HepG2 (cell line): ENCODE results near the gene ULK4. TPM values are rescaled to one million over a fixed set of nuclear protein-coding genes. Genes with fewer than 3 reads are reported as not detected.

Source experiments
- GATAD1 ChIP-seq: IDR thresholded peaks from 2 replicates; pipeline ENCODE4 v1.6.1; 2016; ENCODE audit warnings: missing genetic modification reagents, missing compliant biosample characterization
- ISL2 ChIP-seq: sonication (generic); formaldehyde crosslinking; IDR thresholded peaks from 2 replicates; pipeline ENCODE4 v1.5.0; 2020; ENCODE audit warnings: missing genetic modification reagents
- KLF15 ChIP-seq: sonication (generic); formaldehyde crosslinking; IDR thresholded peaks from 2 replicates; pipeline ENCODE4 v1.8.1; 2023; ENCODE audit warnings: borderline replicate concordance, mild to moderate bottlenecking, inconsistent platforms, missing genetic modification reagents, mixed read lengths
- KLF16 ChIP-seq, 2 experiments: sonication (generic) in 1 of 2; formaldehyde crosslinking in 1 of 2; IDR thresholded peaks; 2 replicates each; pipeline versions ENCODE4 v1.6.1 to v1.8.0; 2016 to 2023; ENCODE audit warnings: missing genetic modification reagents in 2 of 2, missing compliant biosample characterization in 1 of 2
- MBNL3 ChIP-seq: fragments of 250-450 bp; sonication (Bioruptor Pico); conservative IDR thresholded peaks from 2 replicates; pipeline ENCODE4 v1.8.0; 2022; ENCODE audit warnings: mild to moderate bottlenecking, inconsistent platforms
- NFYB ChIP-seq: sonication (generic); formaldehyde crosslinking; IDR thresholded peaks from 2 replicates; pipeline ENCODE4 v1.4.0; 2020; ENCODE audit warnings: missing genetic modification reagents
- ONECUT2 ChIP-seq: sonication (generic); formaldehyde crosslinking; IDR thresholded peaks from 2 replicates; pipeline ENCODE4 v1.4.0; 2020; ENCODE audit warnings: missing genetic modification reagents
- PHF5A ChIP-seq: IDR thresholded peaks from one replicate; pipeline ENCODE4 v1.6.1; 2018; ENCODE audit warnings: low read depth, missing genetic modification reagents; ENCODE audit not compliant: unreplicated experiment
- RBFOX2 ChIP-seq: fragments of 200-400 bp; formaldehyde crosslinking; IDR thresholded peaks from 2 replicates; pipeline ENCODE4 v1.6.1; 2017; ENCODE audit warnings: low read depth, mild to moderate bottlenecking, low read length
- RBM22 ChIP-seq: fragments of 200-400 bp; formaldehyde crosslinking; optimal IDR thresholded peaks from 2 replicates; pipeline ENCODE3; 2017; ENCODE audit warnings: mild to moderate bottlenecking, low read length, moderate library complexity
- TGIF2 ChIP-seq: IDR thresholded peaks from 2 replicates; pipeline ENCODE4 v1.6.1; 2016; ENCODE audit warnings: control low read depth, missing compliant biosample characterization
- ZNF350 ChIP-seq: sonication (generic); formaldehyde crosslinking; IDR thresholded peaks from 2 replicates; pipeline ENCODE4 v1.4.0; 2020; ENCODE audit warnings: mild to moderate bottlenecking, low read depth, missing genetic modification reagents, borderline replicate concordance
- ZNF563 ChIP-seq: sonication (generic); formaldehyde crosslinking; IDR thresholded peaks from 2 replicates; pipeline ENCODE4 v1.8.0; 2022; ENCODE audit warnings: mild to moderate bottlenecking, moderate library complexity, missing genetic modification reagents
- ZNF781 ChIP-seq: sonication (generic); formaldehyde crosslinking; IDR thresholded peaks from 2 replicates; pipeline ENCODE4 v1.5.1; 2020; ENCODE audit warnings: borderline replicate concordance, mild to moderate bottlenecking, missing genetic modification reagents; ENCODE audit errors: not compliant biosample characterization
- ZSCAN20 ChIP-seq: sonication (generic); formaldehyde crosslinking; IDR thresholded peaks from 2 replicates; pipeline ENCODE4 v1.4.0; 2020; ENCODE audit warnings: missing genetic modification reagents, mild to moderate bottlenecking, borderline replicate concordance
- polyA plus RNA-seq, 8 experiments: library from polyadenylated mRNA; depleted of rRNA in 3 of 8; stranded (reverse) in 7 of 8; unstranded in 1 of 8; fragments of >200 nt; fragmentation: Illumina TruSeq in 4 of 8; extraction: Trizol in 4 of 8; gene quantifications; 2 replicates each; pipeline versions ENCODE4 v1.2.1 to v1.2.3, GENCODE V29; 2011 to 2016; ENCODE audit warnings: low read depth in 4 of 8, missing spikeins in 1 of 8, mixed read lengths in 1 of 8; ENCODE audit not compliant: insufficient read depth in 1 of 8
- total RNA-seq, 5 experiments: library from RNA; depleted of rRNA; stranded (reverse); fragments of >200 nt; fragmentation: Illumina TruSeq; extraction: Trizol; gene quantifications; 2 replicates each; pipeline ENCODE4 v1.2.3, GENCODE V29; 2016; ENCODE audit warnings: low read depth in 1 of 5
- TF ChIP-seq, protein P1 (sequence below): sonication (generic); formaldehyde crosslinking; conservative IDR thresholded peaks from 2 replicates; pipeline ENCODE4 v1.4.0; 2020; ENCODE audit warnings: mild to moderate bottlenecking, missing genetic modification reagents, moderate library complexity
- TF ChIP-seq, protein P2 (sequence below): fragments of 450-650 bp; IDR thresholded peaks from 2 replicates; pipeline ENCODE4 v1.6.1; 2017; ENCODE audit warnings: mild to moderate bottlenecking
- TF ChIP-seq, protein P3 (sequence below): sonication (generic); formaldehyde crosslinking; IDR thresholded peaks from 2 replicates; pipeline ENCODE4 v1.9.0; 2021; ENCODE audit warnings: missing genetic modification reagents, borderline replicate concordance

Gene ULK4
- total and polyA plus RNA-seq, 2 of the 13 experiments (the other 11 are each of a cell fraction or from before 2014, with no cell fraction given), result 6.7 to 11.8 TPM

DNA sequence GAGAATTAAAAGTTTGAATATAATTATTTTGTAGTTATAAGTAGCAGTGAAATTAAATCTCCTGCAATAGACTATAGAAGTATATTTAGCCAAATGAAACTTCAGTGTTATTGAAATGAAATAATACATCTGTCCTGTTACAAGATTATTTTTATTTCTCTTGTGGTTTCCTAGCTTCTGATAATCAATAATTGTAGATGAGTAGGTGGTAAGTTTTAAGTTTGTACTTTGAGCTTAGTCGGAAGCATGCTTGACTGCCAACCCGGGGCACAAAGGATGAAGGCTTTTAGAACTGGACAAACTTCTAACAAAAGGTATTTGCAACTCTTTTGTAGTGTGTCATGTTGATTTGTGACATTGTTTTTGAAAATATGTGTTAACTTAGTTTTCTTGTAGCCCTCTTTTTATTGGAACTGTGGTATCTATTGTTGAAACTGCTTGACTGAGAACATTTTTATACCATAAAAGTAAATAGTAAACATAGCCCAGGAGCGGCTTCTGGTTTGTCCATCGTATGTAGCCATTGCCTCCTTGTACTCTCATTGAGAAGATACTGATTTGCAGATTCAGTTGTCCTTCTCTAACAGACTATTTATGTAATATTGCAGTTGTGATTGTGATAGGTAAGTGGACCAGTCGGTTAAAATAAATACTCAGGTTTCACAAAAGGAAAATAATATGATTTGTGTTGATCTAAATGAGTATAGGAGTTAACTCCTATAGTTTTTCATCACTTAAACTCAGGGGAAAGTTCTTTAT is 759.6 kb downstream of the ULK4 start (continued):
- TF ChIP-seq ONECUT2 (CRISPR knock-in tag) (peak; percentile 69), ZNF350 (CRISPR knock-in tag) (no peak), RBM22 (peak; percentile 7), ZNF781 (CRISPR knock-in tag) (no peak), PHF5A (CRISPR knock-in tag) (no peak), TGIF2 (no peak), MBNL3 (no peak), ZNF563 (CRISPR knock-in tag) (no peak), GATAD1 (no peak), RBFOX2 (peak; percentile 54; the same call in 1 of the 2 replicates), KLF15 (CRISPR knock-in tag) (no peak), KLF16 (CRISPR knock-in tag; IDR thresholded peaks at IDR 0.05) (no peak), ZSCAN20 (no peak), ISL2 (CRISPR knock-in tag) (no peak), NFYB (CRISPR knock-in tag) (no peak)
- TF ChIP-seq, protein P1, sequence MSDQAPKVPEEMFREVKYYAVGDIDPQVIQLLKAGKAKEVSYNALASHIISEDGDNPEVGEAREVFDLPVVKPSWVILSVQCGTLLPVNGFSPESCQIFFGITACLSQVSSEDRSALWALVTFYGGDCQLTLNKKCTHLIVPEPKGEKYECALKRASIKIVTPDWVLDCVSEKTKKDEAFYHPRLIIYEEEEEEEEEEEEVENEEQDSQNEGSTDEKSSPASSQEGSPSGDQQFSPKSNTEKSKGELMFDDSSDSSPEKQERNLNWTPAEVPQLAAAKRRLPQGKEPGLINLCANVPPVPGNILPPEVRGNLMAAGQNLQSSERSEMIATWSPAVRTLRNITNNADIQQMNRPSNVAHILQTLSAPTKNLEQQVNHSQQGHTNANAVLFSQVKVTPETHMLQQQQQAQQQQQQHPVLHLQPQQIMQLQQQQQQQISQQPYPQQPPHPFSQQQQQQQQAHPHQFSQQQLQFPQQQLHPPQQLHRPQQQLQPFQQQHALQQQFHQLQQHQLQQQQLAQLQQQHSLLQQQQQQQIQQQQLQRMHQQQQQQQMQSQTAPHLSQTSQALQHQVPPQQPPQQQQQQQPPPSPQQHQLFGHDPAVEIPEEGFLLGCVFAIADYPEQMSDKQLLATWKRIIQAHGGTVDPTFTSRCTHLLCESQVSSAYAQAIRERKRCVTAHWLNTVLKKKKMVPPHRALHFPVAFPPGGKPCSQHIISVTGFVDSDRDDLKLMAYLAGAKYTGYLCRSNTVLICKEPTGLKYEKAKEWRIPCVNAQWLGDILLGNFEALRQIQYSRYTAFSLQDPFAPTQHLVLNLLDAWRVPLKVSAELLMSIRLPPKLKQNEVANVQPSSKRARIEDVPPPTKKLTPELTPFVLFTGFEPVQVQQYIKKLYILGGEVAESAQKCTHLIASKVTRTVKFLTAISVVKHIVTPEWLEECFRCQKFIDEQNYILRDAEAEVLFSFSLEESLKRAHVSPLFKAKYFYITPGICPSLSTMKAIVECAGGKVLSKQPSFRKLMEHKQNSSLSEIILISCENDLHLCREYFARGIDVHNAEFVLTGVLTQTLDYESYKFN (CRISPR knock-in tag), result 0 out of 2 replicates have a peak, but pooled peaks have one; percentile 25
- TF ChIP-seq, protein P2, sequence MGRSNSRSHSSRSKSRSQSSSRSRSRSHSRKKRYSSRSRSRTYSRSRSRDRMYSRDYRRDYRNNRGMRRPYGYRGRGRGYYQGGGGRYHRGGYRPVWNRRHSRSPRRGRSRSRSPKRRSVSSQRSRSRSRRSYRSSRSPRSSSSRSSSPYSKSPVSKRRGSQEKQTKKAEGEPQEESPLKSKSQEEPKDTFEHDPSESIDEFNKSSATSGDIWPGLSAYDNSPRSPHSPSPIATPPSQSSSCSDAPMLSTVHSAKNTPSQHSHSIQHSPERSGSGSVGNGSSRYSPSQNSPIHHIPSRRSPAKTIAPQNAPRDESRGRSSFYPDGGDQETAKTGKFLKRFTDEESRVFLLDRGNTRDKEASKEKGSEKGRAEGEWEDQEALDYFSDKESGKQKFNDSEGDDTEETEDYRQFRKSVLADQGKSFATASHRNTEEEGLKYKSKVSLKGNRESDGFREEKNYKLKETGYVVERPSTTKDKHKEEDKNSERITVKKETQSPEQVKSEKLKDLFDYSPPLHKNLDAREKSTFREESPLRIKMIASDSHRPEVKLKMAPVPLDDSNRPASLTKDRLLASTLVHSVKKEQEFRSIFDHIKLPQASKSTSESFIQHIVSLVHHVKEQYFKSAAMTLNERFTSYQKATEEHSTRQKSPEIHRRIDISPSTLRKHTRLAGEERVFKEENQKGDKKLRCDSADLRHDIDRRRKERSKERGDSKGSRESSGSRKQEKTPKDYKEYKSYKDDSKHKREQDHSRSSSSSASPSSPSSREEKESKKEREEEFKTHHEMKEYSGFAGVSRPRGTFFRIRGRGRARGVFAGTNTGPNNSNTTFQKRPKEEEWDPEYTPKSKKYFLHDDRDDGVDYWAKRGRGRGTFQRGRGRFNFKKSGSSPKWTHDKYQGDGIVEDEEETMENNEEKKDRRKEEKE, result no peak
- TF ChIP-seq, protein P3, sequence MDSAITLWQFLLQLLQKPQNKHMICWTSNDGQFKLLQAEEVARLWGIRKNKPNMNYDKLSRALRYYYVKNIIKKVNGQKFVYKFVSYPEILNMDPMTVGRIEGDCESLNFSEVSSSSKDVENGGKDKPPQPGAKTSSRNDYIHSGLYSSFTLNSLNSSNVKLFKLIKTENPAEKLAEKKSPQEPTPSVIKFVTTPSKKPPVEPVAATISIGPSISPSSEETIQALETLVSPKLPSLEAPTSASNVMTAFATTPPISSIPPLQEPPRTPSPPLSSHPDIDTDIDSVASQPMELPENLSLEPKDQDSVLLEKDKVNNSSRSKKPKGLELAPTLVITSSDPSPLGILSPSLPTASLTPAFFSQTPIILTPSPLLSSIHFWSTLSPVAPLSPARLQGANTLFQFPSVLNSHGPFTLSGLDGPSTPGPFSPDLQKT (CRISPR knock-in tag), result no peak
